Calu3 (cell line): ENCODE results near the gene PTPRZ1. TPM values are rescaled to one million over a fixed set of nuclear protein-coding genes. Genes with fewer than 3 reads are reported as not detected.

Experiments
- BruUV-seq: library from RNA; stranded (reverse); fragments of 400-500 nt; replicated peaks from 2 replicates; lab custom pipeline; 2021; lab: Mats Ljungman, UMichigan
- CTCF ChIA-PET: fragments of 300-600 bp; sonication (Branson Sonifier 250); formaldehyde crosslinking; loops from one replicate; lab custom pipeline; 2022; ENCODE audit warnings: antibody characterized with exemption; lab: Charles Lee
- DNase-seq: peaks from one replicate; pipeline ENCODE4 v3.0.0; 2022
- H3K27ac Mint-ChIP-seq: one replicate; pipeline ENCODE4 v1.8.0; 2022; ENCODE audit warnings: mixed read lengths; ENCODE audit not compliant: unreplicated experiment
- H3K27me3 Mint-ChIP-seq: one replicate; pipeline ENCODE4 v1.8.0; 2022; ENCODE audit warnings: mixed read lengths; ENCODE audit not compliant: unreplicated experiment
- H3K36me3 Mint-ChIP-seq: one replicate; pipeline ENCODE4 v1.8.0; 2022; ENCODE audit warnings: mild to moderate bottlenecking, moderate library complexity, mixed read lengths; ENCODE audit not compliant: insufficient read depth, unreplicated experiment
- H3K4me1 Mint-ChIP-seq: one replicate; pipeline ENCODE4 v1.8.0; 2022; ENCODE audit warnings: mild to moderate bottlenecking, low read depth, mixed read lengths; ENCODE audit not compliant: unreplicated experiment
- H3K4me3 Mint-ChIP-seq: one replicate; pipeline ENCODE4 v1.8.0; 2022; ENCODE audit warnings: mild to moderate bottlenecking, low read depth, moderate library complexity, mixed read lengths; ENCODE audit not compliant: unreplicated experiment
- H3K9me3 Mint-ChIP-seq: one replicate; pipeline ENCODE4 v1.8.0; 2022; ENCODE audit warnings: low read depth, mixed read lengths; ENCODE audit not compliant: unreplicated experiment
- intact Hi-C: fragments of 100-400 bp; cut with micrococcal nuclease; formaldehyde crosslinking; loops from one replicate; pipeline ENCODE4 v1.10.0; 2022; ENCODE audit not compliant: unreplicated experiment
- total RNA-seq: library from RNA; stranded (reverse); gene quantifications from 2 replicates; pipeline ENCODE4 v1.2.3, GENCODE V29; 2022
- TF ChIP-seq, protein P1 (sequence below): fragments of 200-600 bp; IDR thresholded peaks from one replicate; pipeline ENCODE4 v1.8.0; 2022; ENCODE audit warnings: antibody characterized with exemption; ENCODE audit not compliant: unreplicated experiment

Gene PTPRZ1
- total RNA-seq, 1 experiment from 2014 or later, result 4.9 TPM

DNA sequence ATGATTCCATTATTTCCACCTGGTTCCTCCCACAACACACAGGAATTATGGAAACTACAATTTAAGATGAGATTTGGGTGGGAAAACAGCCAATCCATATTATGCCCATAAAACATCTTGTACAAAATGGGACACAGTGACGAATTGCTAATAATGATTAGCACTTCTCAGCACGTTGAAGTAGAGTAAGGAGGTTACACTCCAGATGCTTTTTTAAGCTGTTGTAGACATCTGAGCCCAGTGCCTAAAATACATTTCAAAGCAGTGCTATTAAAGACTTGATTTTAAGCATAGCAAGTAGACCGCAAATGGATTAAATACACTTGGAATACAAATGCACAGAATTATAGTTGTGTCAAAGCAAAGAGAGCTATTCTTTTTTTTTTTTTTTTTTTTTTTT lies 165.2 kb downstream of the PTPRZ1 start:
- no peaks in the 10 kb centered on the region for H3K27me3 Mint-ChIP-seq
- DNase-seq, result no peak
- intact Hi-C loops, result no loop called here
- no peak overlapping the region for H3K4me3 Mint-ChIP-seq
- TF ChIP-seq, protein P1, sequence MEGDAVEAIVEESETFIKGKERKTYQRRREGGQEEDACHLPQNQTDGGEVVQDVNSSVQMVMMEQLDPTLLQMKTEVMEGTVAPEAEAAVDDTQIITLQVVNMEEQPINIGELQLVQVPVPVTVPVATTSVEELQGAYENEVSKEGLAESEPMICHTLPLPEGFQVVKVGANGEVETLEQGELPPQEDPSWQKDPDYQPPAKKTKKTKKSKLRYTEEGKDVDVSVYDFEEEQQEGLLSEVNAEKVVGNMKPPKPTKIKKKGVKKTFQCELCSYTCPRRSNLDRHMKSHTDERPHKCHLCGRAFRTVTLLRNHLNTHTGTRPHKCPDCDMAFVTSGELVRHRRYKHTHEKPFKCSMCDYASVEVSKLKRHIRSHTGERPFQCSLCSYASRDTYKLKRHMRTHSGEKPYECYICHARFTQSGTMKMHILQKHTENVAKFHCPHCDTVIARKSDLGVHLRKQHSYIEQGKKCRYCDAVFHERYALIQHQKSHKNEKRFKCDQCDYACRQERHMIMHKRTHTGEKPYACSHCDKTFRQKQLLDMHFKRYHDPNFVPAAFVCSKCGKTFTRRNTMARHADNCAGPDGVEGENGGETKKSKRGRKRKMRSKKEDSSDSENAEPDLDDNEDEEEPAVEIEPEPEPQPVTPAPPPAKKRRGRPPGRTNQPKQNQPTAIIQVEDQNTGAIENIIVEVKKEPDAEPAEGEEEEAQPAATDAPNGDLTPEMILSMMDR, result no peak
- no peaks in the 10 kb centered on the region for H3K36me3 Mint-ChIP-seq
- no TSS peak for BruUV-seq
- peaks cover 25% of the 10 kb centered on the region for H3K4me1 Mint-ChIP-seq
- H3K9me3 Mint-ChIP-seq, result no peaks in the 10 kb centered on the region
- H3K27ac Mint-ChIP-seq, result no peak overlapping the region
- CTCF ChIA-PET, result no interaction called here

DNA sequence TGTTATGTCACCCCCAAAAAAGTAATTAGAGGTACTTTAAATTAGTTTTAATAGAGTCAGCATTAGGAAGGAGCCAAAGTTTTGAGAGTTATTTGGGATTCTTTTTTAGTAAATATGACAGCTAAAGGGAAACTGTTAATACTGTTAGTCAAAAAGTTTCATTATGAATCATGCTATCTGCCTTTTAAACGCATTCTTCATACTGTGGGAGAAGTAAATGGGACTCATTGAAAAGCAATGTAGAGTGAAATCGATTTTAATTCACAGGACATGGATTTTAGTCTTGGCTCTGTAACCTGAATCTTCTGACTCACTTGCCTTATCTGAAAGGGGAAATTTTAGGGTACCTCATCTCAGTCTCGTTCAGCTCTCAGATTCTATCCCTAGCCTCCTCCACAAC lies 165.9 kb downstream of the PTPRZ1 start:
- no peak for DNase-seq
- Mint-ChIP-seq H3K9me3 (no peaks in the 10 kb centered on the region), H3K27me3 (no peaks in the 10 kb centered on the region), H3K4me3 (peak overlapping the region; percentile 25), H3K27ac (peak overlapping the region; percentile 22), H3K4me1 (peaks cover 25% of the 10 kb centered on the region), H3K36me3 (no peaks in the 10 kb centered on the region)
- intact Hi-C loops, result no loop called here
- TF ChIP-seq, protein P1, result no peak
- no TSS peak for BruUV-seq
- CTCF ChIA-PET, result interaction anchor here (1.5 kb wide), 1 partner anchor 54 kb away, joined by 4 read pairs; no protein-coding TSS in a partner anchor

DNA sequence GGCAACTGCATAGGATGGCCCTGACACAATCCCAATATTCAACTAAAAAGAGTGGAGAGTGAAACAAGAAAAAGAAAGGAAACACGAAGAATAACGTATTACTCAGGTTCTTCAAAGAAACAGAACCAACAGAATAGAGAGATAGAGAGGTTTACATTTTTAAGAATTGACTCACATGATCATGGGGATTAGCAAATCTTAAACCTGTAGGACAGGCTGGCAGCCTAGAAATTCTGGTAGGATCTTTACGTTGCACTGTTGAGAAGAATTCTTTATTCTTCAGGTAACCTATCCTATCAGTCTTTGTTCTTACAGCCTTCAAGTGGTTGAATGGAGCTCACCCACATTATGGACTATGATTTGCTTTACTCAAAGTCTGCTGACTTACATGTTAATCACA lies 167.2 kb downstream of the PTPRZ1 start:
- intact Hi-C loops, result no loop called here
- no peaks in the 10 kb centered on the region for H3K36me3 Mint-ChIP-seq
- H3K9me3 Mint-ChIP-seq, result no peaks in the 10 kb centered on the region
- no TSS peak for BruUV-seq
- DNase-seq, result peak; percentile 12
- TF ChIP-seq, protein P1, result no peak
- peak overlapping the region; percentile 25 for H3K4me3 Mint-ChIP-seq
- peaks cover 25% of the 10 kb centered on the region for H3K4me1 Mint-ChIP-seq
- CTCF ChIA-PET, result no interaction called here
- no peaks in the 10 kb centered on the region for H3K27me3 Mint-ChIP-seq
- peak overlapping the region; percentile 3 for H3K27ac Mint-ChIP-seq

DNA sequence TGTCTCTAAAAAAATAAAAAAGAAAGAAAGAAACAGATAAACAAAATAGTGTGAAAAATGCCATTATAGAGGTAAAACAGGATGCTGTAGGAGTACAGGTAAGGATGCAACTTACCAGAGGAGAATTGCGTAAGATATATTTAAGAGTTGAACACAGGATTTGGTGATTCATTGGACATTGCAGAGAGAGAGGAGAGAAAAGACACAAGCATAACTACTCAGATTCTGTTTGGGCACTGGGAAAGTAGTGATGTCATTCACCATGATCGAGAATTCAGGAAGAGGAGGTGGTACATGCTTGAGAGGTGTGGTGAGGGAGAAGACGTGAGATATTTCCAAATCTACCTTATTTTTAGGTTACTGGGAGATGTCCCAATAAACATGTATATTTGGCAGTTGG lies 173.4 kb downstream of the PTPRZ1 start:
- H3K9me3 Mint-ChIP-seq, result no peaks in the 10 kb centered on the region
- no peak overlapping the region for H3K27ac Mint-ChIP-seq
- no TSS peak for BruUV-seq
- no peaks in the 10 kb centered on the region for H3K4me1 Mint-ChIP-seq
- H3K4me3 Mint-ChIP-seq, result no peak overlapping the region
- H3K36me3 Mint-ChIP-seq, result no peaks in the 10 kb centered on the region
- intact Hi-C loops, result no loop called here
- TF ChIP-seq, protein P1, result no peak
- CTCF ChIA-PET, result no interaction called here
- H3K27me3 Mint-ChIP-seq, result no peaks in the 10 kb centered on the region
- DNase-seq, result no peak
